Umbilical cord (tissue), 2 donors: ENCODE results near the gene TSSK3. TPM values are rescaled to one million over a fixed set of nuclear protein-coding genes. Genes with fewer than 3 reads are reported as not detected.

Experiments used
- DNase-seq: peaks from one replicate; pipeline ENCODE4 v3.0.0-alpha.2; 2015; ENCODE audit warnings: low spot score
- total RNA-seq: library from RNA; depleted of rRNA; stranded (reverse); fragments of >200 nt; gene quantifications from one replicate; pipeline ENCODE4 v1.2.3, GENCODE V29; 2014; ENCODE audit warnings: low replicate concordance; ENCODE audit not compliant: insufficient read depth

Gene TSSK3, protein sequence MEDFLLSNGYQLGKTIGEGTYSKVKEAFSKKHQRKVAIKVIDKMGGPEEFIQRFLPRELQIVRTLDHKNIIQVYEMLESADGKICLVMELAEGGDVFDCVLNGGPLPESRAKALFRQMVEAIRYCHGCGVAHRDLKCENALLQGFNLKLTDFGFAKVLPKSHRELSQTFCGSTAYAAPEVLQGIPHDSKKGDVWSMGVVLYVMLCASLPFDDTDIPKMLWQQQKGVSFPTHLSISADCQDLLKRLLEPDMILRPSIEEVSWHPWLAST
- 1.9 TPM for total RNA-seq

DNA sequence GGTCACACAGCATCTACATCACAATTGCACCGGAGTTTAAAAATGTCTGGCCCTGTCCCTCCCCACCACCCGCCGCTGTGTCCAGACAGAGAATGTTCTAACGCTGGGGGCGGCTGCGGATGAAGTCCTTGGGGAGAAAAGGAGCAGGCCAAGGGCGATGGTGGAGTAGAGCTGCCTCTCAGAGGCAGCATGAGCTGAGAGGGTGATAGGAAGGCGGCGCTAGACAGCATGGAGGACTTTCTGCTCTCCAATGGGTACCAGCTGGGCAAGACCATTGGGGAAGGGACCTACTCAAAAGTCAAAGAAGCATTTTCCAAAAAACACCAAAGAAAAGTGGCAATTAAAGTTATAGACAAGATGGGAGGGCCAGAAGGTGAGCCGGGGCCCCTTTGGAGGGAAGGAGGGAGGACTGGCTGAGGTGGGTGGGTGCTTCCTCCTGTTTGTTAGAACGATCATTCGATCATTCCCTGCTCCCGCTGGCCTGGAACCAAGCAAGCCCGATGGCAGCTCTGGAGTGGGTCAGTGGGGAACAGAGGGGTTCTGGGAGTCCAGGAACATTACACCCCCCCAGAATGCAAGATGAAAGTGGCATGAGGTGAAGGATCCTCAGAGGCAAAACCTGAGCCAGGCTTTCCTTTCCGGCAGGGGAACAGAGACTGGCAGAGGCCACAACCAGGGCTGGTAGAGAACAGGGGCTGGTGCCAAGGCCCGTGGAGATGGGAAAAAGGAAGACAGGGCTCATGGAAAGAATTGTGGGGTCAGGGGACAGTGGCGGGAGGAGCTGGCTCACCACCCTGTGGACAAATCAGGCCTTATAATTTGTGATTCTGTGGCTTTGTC is at the start of gene TSSK3, which contains the start of gene FAM229A:
TSSK3 (plus strand) TSS at position 66 of the 840 bp plus-strand sequence; CDS start at position 229, 163 bp downstream.
FAM229A (minus strand) TSS at position 12 of the 840 bp plus-strand sequence. CDS start 394 bp downstream, outside the sequence.
- DNase-seq = no peak

DNA sequence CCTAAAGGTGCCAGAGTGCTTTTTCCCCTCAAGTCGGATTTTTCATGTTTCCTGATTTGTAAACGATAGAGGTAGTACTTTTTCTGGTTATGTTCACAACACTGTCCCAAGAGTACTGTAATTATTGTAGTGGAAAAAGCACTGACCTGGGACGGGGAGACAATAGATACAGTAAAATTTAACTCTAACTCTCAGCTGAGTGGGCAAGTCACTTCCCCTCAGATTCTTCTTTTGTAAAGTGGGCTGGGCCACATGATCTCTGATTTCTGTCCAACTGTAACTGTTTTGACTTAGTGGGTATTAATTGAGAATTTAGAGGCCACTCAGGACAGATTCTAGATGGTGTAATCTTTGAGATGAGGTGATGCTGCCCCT is 45.4 kb upstream of the TSSK3 start:
- no peak for DNase-seq

DNA sequence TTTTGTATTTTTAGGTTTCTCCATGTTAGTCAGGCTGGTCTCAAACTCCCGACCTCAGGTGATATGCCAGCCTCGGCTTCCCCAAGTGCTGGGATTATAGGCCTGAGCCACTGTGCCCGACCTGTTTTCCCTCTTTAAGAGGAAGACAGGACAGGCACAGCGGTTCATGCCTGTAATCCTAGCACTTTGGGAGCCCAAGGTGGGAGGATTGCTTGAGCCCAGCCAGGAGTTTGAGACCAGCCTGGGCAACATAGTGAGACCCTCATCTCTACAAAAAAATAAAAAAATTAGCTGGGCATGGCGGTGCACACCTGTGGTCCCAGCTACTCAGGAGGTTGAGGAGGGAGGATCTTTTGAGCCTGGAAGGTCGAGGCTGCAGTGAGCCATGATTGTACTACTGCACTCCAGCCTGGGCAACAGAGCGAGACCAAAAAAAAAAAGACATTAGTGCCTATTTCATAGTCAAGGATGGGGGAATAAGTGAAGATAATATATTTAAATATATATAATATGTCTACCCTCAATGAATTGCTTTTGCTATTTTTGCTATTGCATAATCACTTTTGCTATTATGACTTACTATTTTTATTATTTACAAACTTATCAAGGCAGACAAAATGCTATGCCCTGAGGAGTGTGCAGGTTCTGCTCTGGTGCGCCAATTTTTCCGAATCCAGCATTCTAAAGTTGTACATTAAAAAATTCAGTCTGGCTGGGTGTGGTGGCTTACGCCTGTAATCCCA is 44.0 kb upstream of the TSSK3 start:
- DNase-seq = no peak

- DNase-seq = no peak
Observed at GRCh38 chr1:32321712-32322291, 40.5 kb upstream of the TSSK3 start.

GRCh38 chr1:32327204-32327603 is 35.1 kb upstream of the TSSK3 start:
- no peak for DNase-seq

DNA sequence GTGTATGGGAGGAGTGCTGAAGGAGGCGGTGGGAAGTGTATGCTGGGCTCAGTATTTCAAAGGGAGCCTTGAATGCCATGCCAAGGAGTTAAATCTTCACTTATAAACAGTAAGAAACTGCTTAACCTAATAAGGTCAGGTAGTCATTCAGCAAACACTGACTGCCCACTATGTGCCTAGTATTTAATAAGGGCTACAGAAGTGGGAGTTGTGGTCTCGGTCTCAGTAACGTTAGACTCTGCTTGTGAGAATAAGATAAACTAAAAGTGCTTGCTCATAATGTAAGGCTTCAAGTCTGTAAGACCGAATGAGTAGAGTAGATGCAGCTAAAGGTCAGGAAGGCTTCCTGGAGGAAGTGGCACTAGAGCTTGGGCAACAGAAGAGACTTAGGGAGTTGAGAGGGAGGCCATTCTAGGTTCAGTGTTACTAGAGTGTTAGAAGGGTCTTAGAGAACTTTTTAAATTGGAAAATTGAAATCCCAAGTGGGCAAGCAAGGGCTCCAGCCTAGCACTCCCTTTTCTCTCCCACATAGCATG is 32.3 kb upstream of the TSSK3 start:
- no peak for DNase-seq

DNA sequence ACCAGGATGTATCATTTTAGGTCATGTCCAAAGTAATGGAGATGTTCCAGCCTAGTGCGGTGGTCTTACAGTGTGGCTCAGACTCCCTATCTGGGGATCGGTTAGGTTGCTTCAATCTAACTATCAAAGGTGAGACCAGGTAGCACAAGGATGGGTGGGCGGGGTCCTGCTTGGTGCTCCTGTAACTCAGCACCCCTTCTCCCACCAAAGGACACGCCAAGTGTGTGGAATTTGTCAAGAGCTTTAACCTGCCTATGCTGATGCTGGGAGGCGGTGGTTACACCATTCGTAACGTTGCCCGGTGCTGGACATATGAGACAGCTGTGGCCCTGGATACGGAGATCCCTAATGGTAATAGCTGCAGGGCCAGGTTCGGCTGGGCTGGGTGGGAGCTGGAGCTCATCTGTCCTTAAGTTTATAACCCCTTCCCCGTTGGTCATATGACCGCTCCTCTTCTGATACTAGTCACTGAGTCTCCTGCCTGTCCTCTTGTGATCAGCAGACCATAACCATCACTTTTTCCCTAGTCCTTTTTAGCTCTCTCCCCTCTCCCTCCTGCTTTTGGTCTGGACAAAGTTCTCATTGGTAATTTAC is 31.7 kb upstream of the TSSK3 start:
- no peak for DNase-seq

GRCh38 chr1:32331549-32331948 is 30.8 kb upstream of the TSSK3 start:
- no peak for DNase-seq

DNA sequence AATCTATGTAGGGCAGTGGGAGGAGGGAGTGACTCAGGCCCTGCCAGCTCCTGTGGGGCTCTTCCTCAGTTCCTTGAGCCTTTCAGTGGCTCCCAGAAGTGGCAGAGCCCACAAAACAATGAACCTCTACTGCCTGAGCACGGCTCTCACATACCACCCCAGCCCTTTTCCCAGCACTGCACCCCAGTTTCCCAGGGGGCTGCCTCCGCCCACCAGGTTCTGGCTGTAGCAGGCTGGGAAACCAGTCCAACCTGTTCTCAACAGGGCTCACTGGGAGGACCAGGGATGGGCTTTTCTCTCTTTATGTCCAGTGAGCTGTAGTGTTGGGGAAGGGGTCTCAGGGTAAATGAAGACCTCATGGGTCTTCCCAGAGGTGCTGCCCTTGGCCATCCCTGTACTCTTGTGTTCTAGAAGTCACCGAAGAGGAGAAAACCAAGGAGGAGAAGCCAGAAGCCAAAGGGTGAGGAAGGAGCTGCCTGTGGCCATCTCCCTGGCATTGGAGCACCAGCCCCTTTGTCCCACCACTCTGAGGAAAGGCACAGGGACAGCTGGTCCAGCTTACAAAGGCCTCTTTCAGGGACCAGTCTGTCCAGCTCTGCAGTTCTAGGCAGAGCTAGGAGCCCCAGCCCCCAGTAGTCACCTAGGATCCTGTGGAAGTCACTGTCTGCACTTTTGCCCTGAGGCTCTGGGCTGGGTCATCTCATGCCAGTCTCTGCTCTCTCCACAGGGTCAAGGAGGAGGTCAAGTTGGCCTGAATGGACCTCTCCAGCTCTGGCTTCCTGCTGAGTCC is 29.9 kb upstream of the TSSK3 start:
- DNase-seq = no peak

DNA sequence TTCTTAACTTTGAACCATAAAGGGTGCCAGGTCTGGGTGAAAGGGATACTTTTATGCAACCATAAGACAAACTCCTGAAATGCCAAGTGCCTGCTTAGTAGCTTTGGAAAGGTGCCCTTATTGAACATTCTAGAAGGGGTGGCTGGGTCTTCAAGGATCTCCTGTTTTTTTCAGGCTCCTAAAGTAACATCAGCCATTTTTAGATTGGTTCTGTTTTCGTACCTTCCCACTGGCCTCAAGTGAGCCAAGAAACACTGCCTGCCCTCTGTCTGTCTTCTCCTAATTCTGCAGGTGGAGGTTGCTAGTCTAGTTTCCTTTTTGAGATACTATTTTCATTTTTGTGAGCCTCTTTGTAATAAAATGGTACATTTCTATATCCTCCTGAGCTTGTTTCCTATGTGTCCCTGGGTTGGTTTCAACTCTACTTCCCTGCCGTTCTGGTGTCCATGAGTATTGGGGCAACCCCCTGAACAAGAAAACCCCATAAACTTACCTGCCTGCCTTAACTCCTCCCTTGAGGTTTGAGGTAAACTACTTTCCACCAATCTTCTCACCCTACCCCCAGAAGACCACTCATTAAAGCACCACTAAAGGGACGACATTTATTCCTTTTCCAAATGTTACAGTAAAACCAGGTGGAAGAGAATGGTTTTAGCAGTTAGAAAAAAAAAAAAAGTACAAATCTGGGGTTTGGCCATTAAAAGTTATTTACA is 28.9 kb upstream of the TSSK3 start:
- no peak for DNase-seq

GRCh38 chr1:32334274-32334861 is 28.0 kb upstream of the TSSK3 start:
- no peak for DNase-seq

DNA sequence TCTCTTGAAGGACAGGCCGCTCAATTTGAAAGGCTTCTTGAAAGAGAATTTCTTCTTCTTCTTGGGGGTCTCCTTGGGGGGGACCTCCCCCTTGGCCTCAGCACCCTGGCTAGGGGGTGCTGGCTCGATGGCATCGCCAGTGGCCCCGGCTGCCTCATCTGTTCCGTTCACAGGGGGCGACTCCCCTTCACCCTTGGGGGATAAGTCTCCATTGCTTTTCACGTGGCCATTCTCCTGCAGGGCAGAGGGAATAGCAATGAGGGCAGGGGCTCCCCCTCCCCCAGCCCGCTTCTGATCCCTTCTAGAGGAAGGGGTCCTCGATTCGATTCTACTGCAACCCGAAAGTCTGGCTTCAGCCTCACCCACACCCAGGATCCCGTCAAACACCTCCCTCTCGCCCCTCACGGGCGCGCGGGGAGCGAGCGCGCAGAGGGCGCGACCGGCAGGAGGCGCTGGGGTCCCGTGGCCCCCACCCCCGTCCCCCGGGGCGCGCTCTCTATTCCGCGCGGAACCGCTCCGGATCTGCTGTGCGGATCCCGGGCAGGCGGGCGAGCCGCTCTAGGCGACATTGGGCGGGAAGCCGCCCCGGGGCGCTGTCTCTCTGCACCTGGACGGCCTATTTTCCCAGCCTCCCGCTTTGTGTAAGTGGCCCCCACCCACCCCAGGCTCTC is 27.3 kb upstream of the TSSK3 start:
- no peak for DNase-seq

- no peak for DNase-seq
Observed at GRCh38 chr1:32335535-32335789, 26.9 kb upstream of the TSSK3 start.

DNA sequence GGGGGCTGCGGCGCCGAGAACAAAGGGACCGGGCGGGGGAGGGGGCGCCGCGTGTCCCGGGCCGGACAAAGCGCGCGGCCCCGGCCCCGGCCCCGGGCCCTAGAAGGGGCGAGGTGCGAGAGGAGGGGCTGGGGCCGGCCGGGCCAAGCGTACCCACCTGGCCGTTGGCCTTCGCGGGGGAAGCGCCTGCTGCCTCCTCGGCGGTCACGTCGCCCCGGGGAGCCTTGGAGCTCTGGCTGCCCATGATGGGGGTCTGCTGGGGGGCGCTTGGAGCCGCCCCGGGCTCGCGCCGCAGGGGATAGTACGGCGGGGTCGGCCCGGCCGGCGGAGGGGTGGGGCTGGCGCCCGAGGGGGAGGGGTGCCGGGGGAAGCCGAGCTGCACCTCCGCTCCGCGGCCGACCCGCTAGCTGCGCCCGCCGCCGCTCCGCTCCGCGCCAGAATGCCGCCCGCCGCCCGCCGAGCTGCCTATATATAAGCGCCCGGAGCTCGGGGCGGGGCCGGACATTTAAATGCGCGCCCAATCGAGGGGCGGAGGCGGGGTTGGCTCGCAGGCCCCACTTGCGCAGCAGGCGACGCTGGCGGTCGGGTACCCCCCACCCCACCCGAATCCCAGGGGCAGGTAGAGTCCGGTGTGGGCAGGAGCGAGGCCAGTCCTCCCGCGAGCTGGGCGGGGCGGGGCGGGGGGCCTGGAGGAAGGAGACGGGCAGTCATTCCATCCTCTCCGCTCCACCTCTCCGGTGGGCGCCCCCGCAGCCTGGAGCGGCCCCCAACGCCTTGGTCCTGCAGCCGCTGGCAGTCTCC is 26.3 kb upstream of the TSSK3 start, which contains the start of gene MARCKSL1:
MARCKSL1 (minus strand) TSS at position 444 of the 801 bp plus-strand sequence; CDS start at position 244, 200 bp downstream.
- peak; percentile 77 for DNase-seq

DNA sequence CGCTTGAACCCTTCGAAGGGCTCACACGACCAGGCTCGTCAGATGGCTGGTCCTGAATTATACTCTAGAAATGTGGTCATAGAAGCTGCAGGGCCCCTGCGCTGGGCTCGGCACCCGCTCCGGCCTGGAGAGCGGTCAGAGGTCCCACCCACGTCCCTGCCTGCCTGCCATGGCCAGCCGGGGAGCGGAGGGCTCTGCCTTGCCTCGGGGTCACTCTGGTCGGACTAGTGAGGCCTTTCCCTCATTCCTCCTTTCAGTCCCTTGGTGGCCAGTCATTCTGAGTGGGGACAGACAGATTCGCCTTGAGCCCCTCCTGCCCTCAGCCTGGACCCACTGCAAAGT is 25.8 kb upstream of the TSSK3 start:
- no peak for DNase-seq

DNA sequence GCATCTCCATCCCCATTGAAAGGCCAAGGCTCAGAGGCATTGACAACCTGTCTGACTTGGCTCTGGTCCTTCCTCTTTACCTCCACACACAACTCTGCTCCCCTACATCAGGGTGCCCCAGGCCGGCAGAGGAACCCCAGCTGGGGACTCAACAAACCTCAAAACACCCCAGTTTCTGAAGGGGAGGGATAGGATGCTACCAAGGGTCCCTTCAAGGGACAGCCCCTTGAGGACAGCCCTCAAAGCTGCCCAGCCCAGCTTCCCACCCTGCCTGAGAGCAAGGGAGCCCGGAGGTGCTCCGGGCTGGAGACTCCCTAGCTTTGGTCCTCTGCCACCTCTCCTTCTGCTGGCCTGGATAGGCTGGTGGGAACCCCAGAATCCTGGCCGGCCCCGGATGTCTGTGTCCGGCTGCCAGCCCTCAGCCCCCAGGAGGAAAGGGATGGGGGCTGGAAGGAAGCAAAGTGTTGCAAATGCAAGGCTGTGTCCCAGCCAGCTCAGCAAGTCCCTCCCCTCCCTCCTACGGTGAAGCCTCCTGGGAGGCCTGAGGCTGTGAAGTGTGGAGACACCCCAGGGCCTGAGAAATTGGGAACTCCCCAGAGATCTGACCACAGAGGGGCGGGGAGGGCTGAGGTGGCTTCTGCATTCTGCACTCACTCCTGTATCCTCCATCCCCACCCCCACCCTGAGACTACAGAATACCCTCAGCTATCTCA is 25.2 kb upstream of the TSSK3 start:
- DNase-seq = no peak

DNA sequence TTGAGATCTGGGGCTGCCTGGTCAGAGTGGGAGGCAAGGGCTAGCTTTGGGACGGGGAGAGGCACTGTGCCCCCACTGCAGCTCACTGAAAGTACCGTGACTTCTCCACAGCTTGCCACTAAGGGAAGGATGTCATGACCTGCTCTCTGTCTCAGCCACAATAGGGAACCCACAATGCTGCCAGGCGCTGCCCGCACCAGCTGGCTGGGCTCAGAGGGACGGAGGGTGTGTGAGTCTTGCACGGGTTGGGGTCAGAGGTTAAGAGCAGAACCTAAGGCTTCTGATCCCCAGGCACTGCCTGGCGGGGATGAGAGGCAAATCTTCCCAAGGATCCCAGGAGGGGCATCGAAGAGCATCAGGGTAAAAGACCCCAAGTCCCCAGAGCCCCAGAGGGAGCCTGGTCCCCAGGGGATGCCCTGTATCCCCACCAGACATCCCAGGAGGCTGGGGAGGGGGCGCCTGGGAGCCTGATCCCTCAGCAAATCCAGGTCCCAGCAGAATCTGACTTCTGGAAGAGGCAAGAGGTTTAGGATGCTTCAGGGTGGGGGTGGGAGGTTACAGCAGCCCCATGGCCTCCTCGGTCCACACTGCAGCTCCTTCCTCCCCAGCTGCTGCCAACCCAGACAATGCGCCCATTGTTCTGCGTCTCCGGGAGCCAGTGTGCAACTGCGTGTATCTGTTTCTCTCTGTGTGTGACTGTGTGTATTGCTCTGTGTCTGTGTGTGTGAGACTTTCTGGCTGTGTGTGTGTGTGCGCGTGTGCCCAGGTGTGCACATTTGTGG is 24.3 kb upstream of the TSSK3 start:
- no peak for DNase-seq
